Kidney (tissue), 14 donors: ENCODE results near the gene SERINC5. TPM values are rescaled to one million over a fixed set of nuclear protein-coding genes. Genes with fewer than 3 reads are reported as not detected.

Source experiments
- DNase-seq, 5 donors: peaks; one replicate each; pipeline ENCODE4 v3.0.0-alpha.2; 2013 to 2020
- FAIRE-seq: peaks from 2 replicates; lab custom pipeline; 2012; peaks lifted over from hg19 to GRCh38; lab: Jason Lieb, UNC
- H3K27ac ChIP-seq, 2 donors: one replicate each; pipeline ENCODE4 v1.7.0; 2013; ENCODE audit warnings: low read depth in 2 of 2, low read length in 2 of 2, inconsistent platforms in 1 of 2
- H3K27me3 ChIP-seq: one replicate; pipeline ENCODE4 v1.7.1; 2013; ENCODE audit warnings: low read length, inconsistent platforms; ENCODE audit not compliant: control insufficient read depth, insufficient read depth
- H3K36me3 ChIP-seq, 3 donors: one replicate each; pipeline versions ENCODE4 v1.7.0 to v1.7.1; 2013; ENCODE audit warnings: low read length in 3 of 3, control low read depth in 1 of 3, inconsistent platforms in 1 of 3; ENCODE audit not compliant: insufficient read depth in 3 of 3, control insufficient read depth in 2 of 3
- H3K4me1 ChIP-seq, 3 donors: one replicate each; pipeline versions ENCODE4 v1.7.0 to v1.7.1; 2013; ENCODE audit warnings: low read length in 3 of 3, inconsistent platforms in 1 of 3, low read depth in 1 of 3; ENCODE audit not compliant: control insufficient read depth in 2 of 3, insufficient read depth in 2 of 3
- H3K4me3 ChIP-seq, 3 donors: one replicate each; pipeline versions ENCODE4 v1.7.0 to v1.8.1; 2013; ENCODE audit warnings: low read length in 3 of 3, control low read depth in 1 of 3, inconsistent platforms in 1 of 3
- H3K9ac ChIP-seq, 3 donors: one replicate each; pipeline versions ENCODE4 v1.7.0 to v1.7.1; 2013; ENCODE audit warnings: low read length in 3 of 3, control low read depth in 1 of 3, inconsistent platforms in 1 of 3
- H3K9me3 ChIP-seq, 3 donors: one replicate each; pipeline versions ENCODE4 v1.7.0 to v1.7.1; 2013; ENCODE audit warnings: low read length in 3 of 3, control low read depth in 1 of 3, inconsistent platforms in 1 of 3; ENCODE audit not compliant: control insufficient read depth in 2 of 3, insufficient read depth in 1 of 3
- CTCF ChIP-seq: IDR thresholded peaks from 3 replicates; pipeline ENCODE4 v1.5.1; 2012; ENCODE audit warnings: mild to moderate bottlenecking, moderate library complexity, borderline replicate concordance; ENCODE audit not compliant: insufficient read depth; ENCODE audit errors: extremely low read depth
- intact Hi-C: fragments of 100-400 bp; cut with DNase I; formaldehyde crosslinking; loops from one replicate; pipeline ENCODE4 v1.11.1; 2022
- polyA plus RNA-seq: library from polyadenylated mRNA; stranded (reverse); fragments of 350-450 nt; fragmentation: Illumina TruSeq; extraction: RNeasy Lipid Tissue Mini Kit (QIAGEN cat#74804); gene quantifications from one replicate; pipeline ENCODE4 v1.2.3, GENCODE V29; 2014; ENCODE audit warnings: low read depth, low replicate concordance; ENCODE audit not compliant: insufficient read depth
- total RNA-seq: library from RNA; stranded (reverse); fragmentation: NEBNext Ultra II Directional; extraction: Animal tissue kit (Norgen Biotek cat#: 25700); gene quantifications from one replicate; pipeline ENCODE4 v1.2.1, GENCODE V29; 2021
- donor health status: control.
- donor health status: control.
- donor health status: control.
- donor health status: control.
- donor health status: control.
- donor health status: DM: yes; HTN: yes; CAD: no.
- donor health status: Normal renal cell carcinoma (clear cell type).

SERINC5 gene
- total and polyA plus RNA-seq, 2 donors from 2014 or later: 3.9 to 23.8 TPM

GRCh38 chr5:80175337-80175736 lies 80.5 kb downstream of the SERINC5 start:
- Histone ChIP-seq H3K36me3 (peaks cover 0 to 2% (median 0%) of the 10 kb centered on the region in 3 donors), H3K4me3 (no peak overlapping the region), H3K27me3 (no peaks in the 10 kb centered on the region), H3K27ac (no peak overlapping the region), H3K9me3 (no peaks in the 10 kb centered on the region), H3K4me1 (no peaks in the 10 kb centered on the region), H3K9ac (no peak overlapping the region)
- DNase-seq (no peak), FAIRE-seq (no peak)
- no peak for TF ChIP-seq CTCF
- intact Hi-C loops: no loop called here

- TF ChIP-seq CTCF: no peak
- H3K27me3 ChIP-seq: no peaks in the 10 kb centered on the region
- no peak overlapping the region for H3K27ac ChIP-seq
Observed at GRCh38 chr5:80174790-80175189, 81.1 kb downstream of the SERINC5 start.

GRCh38 chr5:80172067-80172695 lies 83.7 kb downstream of the SERINC5 start:
- H3K4me3 ChIP-seq: no peak overlapping the region
- H3K27ac ChIP-seq: no peak overlapping the region
- no peaks in the 10 kb centered on the region for H3K4me1 ChIP-seq
- H3K9ac ChIP-seq: no peak overlapping the region
- peaks cover 0 to 2% (median 0%) of the 10 kb centered on the region in 3 donors for H3K36me3 ChIP-seq
- TF ChIP-seq CTCF: no peak
- intact Hi-C loops: no loop called here
- H3K27me3 ChIP-seq: no peaks in the 10 kb centered on the region
- H3K9me3 ChIP-seq: no peaks in the 10 kb centered on the region
- no peak for DNase-seq
- no peak for FAIRE-seq

More at GRCh38 chr5:80174790-80175189, 81.1 kb downstream of the SERINC5 start:
- H3K9me3 ChIP-seq: no peaks in the 10 kb centered on the region
- FAIRE-seq: no peak
- H3K4me3 ChIP-seq: no peak overlapping the region
- no peak for DNase-seq
- no peaks in the 10 kb centered on the region for H3K4me1 ChIP-seq
- H3K36me3 ChIP-seq: peaks cover 0 to 2% (median 0%) of the 10 kb centered on the region in 3 donors
- intact Hi-C loops: no loop called here
- no peak overlapping the region for H3K9ac ChIP-seq
